Smooth muscle cell of the coronary artery (primary cell): ENCODE data around the gene ACBD7. TPM values are rescaled to one million over a fixed set of nuclear protein-coding genes. Genes with fewer than 3 reads are reported as not detected.

Experiments
- total RNA-seq: library from RNA; depleted of rRNA; stranded (reverse); fragments of >200 nt; gene quantifications from 2 replicates; pipeline ENCODE4 v1.2.3, GENCODE V29; 2014; ENCODE audit warnings: low replicate concordance

ACBD7 gene
- total RNA-seq, result 0.12 and 1.1 TPM in 2 replicates

GRCh38 chr10:15088428-15089261, at the start of gene ACBD7:
ACBD7 (minus strand) TSS chr10:15088776; CDS start chr10:15088728, 48 bp downstream.

GRCh38 chr10:15097011-15097812, 8.6 kb upstream of the ACBD7 start, which contains the start of gene RPP38:
RPP38 (plus strand) TSS chr10:15097355; CDS start chr10:15103315, 5,960 bp downstream.

GRCh38 chr10:15043674-15044073, 44.9 kb downstream of the ACBD7 start, which contains the start of gene OLAH:
OLAH (plus strand) TSS chr10:15043943; CDS start chr10:15047289, 3,346 bp downstream.

Other genes with a start within 250 kb of the ACBD7 start
- 4.4 and 7.5 TPM in 2 replicates for gene SUV39H2, start 209.9 kb downstream of the ACBD7 start, total RNA-seq
- gene DCLRE1C, start 134.7 kb downstream of the ACBD7 start, total RNA-seq, result 5.0 and 19.0 TPM in 2 replicates
- 0.94 TPM in 1 of 2 replicates, not detected in the other for gene MEIG1, start 129.4 kb downstream of the ACBD7 start, total RNA-seq
- gene OLAH, start 44.8 kb downstream of the ACBD7 start, total RNA-seq, result not detected in 2 replicates
- gene RPP38, start 8.6 kb upstream of the ACBD7 start, total RNA-seq, result 8.2 and 8.9 TPM in 2 replicates
- gene NMT2, start 79.9 kb upstream of the ACBD7 start, total RNA-seq, result 24.2 and 36.1 TPM in 2 replicates